ENCODE data around the gene FGF1. TPM values are rescaled to one million over a fixed set of nuclear protein-coding genes. Genes with fewer than 3 reads are reported as not detected.

Gene FGF1
- total RNA-seq, 1 donor from 2014 or later, result 1.8 TPM

DNA sequence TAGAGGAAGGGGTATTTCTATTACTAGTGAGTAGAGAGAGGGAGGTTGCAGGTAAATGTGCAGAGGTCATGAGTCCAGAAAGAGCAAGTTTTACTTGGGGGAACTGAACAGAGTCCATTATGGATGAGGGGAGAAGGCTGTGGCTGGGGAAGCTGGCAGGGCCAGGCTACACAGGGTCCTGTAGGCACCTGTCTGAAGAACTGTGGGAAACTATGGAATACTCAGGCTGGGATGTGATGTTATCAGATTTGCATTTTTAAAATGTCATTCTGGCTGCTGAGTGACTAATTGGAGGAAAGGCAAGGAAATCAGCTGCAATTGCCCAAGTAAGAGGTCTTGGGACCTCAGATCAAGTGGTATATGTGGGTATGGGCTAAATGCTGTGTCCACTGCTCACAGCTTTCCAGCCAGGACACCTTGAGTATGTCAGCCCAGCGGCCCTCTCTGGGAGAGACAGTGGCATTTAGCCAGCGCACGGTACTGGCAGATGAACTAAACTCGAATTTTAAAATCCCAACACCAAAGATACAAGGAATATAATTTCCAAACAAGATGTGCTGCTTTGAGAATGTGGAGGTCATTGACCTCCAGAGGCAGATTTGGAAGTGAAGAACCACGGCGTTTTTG, 49.1 kb downstream of the FGF1 start:
- Histone ChIP-seq H3K27me3 (no peaks in the 10 kb centered on the region), H3K9me3 (no peaks in the 10 kb centered on the region), H3K4me3 (no peak overlapping the region), H3K27ac (no peak overlapping the region), H3K36me3 (no peaks in the 10 kb centered on the region), H3K4me1 (no peaks in the 10 kb centered on the region)
- intact Hi-C loops (cut with DNase I), result no loop called here
- DNase-seq (no peak), ATAC-seq (no peak)
- TF ChIP-seq, protein P1, sequence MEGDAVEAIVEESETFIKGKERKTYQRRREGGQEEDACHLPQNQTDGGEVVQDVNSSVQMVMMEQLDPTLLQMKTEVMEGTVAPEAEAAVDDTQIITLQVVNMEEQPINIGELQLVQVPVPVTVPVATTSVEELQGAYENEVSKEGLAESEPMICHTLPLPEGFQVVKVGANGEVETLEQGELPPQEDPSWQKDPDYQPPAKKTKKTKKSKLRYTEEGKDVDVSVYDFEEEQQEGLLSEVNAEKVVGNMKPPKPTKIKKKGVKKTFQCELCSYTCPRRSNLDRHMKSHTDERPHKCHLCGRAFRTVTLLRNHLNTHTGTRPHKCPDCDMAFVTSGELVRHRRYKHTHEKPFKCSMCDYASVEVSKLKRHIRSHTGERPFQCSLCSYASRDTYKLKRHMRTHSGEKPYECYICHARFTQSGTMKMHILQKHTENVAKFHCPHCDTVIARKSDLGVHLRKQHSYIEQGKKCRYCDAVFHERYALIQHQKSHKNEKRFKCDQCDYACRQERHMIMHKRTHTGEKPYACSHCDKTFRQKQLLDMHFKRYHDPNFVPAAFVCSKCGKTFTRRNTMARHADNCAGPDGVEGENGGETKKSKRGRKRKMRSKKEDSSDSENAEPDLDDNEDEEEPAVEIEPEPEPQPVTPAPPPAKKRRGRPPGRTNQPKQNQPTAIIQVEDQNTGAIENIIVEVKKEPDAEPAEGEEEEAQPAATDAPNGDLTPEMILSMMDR (IDR thresholded peaks at IDR 0.05), result no peak

DNA sequence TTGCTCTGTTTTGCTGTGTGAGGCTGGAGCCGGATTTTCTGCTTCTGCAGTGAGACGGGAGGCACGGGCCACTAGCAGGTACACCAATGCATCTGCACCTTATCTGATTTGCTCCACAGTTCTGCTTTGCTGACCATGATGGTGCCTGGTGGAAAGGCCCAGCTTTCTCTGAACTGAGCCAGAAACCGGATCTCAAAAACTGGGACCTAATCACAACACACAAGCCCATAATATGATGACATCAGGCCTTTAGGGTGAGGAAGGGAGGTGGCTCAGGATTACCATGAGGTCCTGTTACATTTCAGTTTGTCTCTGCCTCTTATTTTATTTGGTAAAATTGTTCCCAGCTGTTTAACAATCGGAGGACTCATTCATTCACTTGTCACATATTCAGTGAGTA, 49.8 kb downstream of the FGF1 start:
- Histone ChIP-seq H3K36me3 (no peaks in the 10 kb centered on the region), H3K27me3 (no peaks in the 10 kb centered on the region), H3K9me3 (no peaks in the 10 kb centered on the region), H3K4me1 (no peaks in the 10 kb centered on the region), H3K4me3 (no peak overlapping the region), H3K27ac (no peak overlapping the region)
- TF ChIP-seq, protein P1 (IDR thresholded peaks at IDR 0.05), result no peak
- DNase-seq, result no peak
- intact Hi-C loops (cut with DNase I), result no loop called here
- ATAC-seq, result no peak

DNA sequence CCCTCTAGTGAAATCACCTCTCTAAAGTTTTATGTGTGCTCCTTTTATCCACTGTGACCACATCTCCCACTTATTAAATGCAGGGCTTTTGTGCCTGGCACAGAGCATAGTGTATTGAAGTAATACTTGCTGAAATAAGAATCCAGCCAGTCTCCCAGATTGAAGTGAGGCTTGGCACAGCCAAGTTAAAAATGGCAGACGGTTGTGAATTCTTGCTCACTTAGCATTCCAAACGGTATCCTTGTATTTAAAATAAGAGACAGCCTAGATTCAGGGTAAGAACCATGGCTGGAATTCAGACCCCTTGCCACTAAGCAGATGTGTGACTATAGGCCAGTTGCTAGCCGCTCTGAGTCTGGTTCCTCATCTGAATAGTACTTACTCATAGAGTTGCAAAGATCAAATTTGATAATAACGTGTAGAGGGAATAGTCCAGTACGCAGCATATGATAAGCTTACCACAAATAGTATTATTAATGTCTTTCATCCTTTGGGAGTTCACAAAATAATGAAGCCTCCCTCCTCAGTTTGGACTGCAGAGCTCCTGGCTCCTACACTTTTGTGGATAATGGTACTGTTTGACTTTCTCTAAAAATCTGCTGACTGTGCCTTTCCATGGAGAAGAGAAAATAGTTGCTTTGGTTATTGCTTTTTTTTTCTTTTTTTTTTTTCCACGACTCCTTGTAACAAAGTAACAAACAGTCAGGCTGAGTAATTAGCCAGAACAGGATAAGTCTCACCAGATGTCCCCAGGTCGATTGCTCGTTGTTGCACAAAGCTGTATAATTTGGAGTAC, 51.5 kb downstream of the FGF1 start:
- TF ChIP-seq, protein P1 (IDR thresholded peaks at IDR 0.05), result no peak
- no peak for ATAC-seq
- Histone ChIP-seq H3K4me3 (no peak overlapping the region), H3K9me3 (no peaks in the 10 kb centered on the region), H3K27me3 (no peaks in the 10 kb centered on the region), H3K27ac (no peak overlapping the region), H3K4me1 (no peaks in the 10 kb centered on the region), H3K36me3 (no peaks in the 10 kb centered on the region)
- intact Hi-C loops (cut with DNase I), result no loop called here
- no peak for DNase-seq

DNA sequence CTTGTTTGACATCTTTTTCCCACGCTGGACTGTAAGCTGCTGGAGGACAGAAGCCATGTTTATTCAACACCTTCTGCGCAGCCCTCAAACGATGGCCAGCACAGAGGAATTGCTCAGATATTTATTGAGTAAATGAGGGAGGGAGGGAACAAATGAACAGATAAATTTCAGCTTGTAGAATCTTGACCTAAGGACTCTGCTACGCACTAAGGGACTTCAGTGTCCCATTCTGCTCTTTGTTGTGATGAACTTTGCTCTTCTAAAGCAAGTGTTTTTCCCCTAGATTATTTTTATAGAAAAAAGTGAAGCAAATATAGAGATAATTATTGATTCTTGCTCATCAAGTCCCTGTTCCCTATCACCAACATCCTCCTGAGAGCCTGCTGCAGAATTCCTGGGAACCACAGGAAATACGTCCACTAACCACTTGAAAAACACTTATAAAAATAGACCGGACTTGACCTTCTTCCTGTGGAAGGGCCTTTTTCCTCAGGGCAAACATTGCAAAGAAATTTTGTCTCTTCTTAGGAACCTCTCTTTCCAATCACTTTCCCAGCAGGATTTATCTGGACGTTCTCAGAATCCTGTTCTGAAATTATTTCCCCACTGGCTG, 54.9 kb downstream of the FGF1 start:
- TF ChIP-seq, protein P1 (IDR thresholded peaks at IDR 0.05), result no peak
- no peak overlapping the region for H3K27ac ChIP-seq
- H3K36me3 ChIP-seq, result no peaks in the 10 kb centered on the region
- DNase-seq, result no peak
- no peaks in the 10 kb centered on the region for H3K27me3 ChIP-seq
- no peak overlapping the region for H3K4me3 ChIP-seq
- ATAC-seq, result no peak
- intact Hi-C loops (cut with DNase I), result no loop called here
- H3K9me3 ChIP-seq, result no peaks in the 10 kb centered on the region
- peaks cover 5% of the 10 kb centered on the region for H3K4me1 ChIP-seq

DNA sequence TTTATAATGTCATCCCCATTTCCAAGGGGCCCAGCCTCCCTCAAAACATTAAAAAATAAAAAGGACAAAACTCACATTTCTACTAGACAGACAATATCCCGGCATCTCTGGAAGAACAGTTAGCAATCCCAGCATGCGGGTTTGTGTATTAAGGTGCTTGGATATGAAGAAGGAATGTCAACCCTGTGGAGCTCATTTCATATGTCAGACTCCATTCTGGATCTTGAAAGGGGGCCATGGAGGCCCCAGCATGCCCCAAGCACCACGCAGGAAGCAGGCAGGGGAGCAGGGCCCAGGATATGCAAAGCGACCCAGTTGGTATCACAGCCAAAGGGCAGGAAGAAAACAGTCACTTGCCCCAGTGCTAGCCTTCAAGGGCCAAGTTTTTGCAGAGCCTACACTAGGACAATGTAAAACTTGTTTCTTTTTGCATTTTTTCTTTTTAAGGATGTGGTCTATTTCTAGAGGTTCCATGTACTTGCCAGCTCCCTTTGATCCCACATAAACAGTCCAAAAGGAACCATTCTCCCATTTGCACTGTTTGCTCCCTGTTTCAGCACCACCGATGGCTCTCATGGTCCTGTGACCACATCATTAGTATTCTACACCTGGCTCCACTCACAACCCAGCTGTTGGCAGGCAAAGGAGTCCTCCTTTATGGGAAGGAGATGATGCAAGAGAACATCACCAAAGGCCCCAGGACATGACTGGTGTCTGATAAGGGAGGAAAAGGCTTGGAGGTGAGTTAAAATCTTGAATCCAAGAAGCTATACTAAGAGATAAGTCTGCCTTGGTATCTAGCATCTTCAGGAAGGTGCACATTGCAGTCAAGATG, 58.3 kb downstream of the FGF1 start:
- H3K4me1 ChIP-seq, result peaks cover 6% of the 10 kb centered on the region
- DNase-seq, result no peak
- H3K4me3 ChIP-seq, result no peak overlapping the region
- H3K36me3 ChIP-seq, result no peaks in the 10 kb centered on the region
- TF ChIP-seq, protein P1 (IDR thresholded peaks at IDR 0.05), result no peak
- no peak overlapping the region for H3K27ac ChIP-seq
- ATAC-seq, result no peak
- intact Hi-C loops (cut with DNase I), result no loop called here
- no peaks in the 10 kb centered on the region for H3K9me3 ChIP-seq
- no peaks in the 10 kb centered on the region for H3K27me3 ChIP-seq
